DMS79 treated with DMSO at 0.1 percent for 48 hours (cell line): ENCODE results near the gene ZNF609.
"Not testable (repeated sequence)": the region's sequence is repeated elsewhere in the genome, so short reads cannot be mapped to it uniquely, and the experiment has no call there.

Experiments
- DNase-seq: peaks from one replicate; lab custom pipeline; 2025; lab: John Stamatoyannopoulos, UW

The ZNF609 gene

DNA sequence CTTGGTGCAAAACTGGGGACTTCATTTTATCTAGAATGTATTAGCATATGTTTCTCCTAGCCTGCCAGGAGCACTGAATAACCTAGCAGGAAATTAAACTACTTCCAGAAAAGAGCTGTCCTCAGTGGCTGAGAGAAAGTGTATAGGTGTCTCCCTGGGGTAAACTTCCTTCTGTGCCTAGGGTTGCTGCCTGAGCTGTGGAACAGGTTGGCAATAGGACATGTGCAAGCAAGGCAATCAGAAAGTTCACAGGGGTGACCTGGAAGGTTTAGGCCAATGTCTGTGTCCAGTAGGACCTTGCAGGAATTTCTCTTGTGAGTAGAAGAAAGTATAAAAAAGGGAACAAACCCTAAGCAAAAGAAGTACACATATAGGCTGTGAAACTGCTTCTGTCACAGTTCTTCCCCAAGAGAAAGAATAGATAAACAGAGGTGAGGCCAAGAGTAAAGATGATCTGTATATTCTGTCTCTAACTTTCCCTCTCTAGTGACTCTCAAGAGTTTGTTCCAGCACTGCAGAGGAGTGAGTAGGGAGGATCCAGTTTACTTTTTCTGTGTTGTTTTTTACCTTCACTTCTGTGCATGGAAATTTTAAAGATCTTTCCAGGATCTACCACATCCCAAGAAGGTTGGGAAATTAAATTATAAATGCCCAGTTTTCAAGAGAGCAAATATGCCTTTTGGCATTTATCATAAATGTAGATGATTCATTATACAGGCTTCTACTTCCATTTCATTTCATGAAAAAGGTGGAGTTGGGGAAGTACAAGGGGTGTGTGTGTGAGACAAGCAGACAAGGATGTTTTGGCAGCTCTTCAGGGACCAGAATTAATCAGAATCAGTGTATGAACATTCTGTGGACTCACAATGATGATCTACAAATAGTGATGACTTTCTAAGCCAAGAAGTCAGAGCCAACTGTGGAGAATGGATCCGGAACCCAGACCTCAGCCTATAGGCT is 159.8 kb downstream of the ZNF609 start:
- no peak for DNase-seq

- DNase-seq: no peak
Observed at GRCh38 chr15:64621056-64621455, 160.7 kb downstream of the ZNF609 start.

- DNase-seq: peak; percentile 12
Observed at GRCh38 chr15:64622410-64623260, 162.3 kb downstream of the ZNF609 start.

DNA sequence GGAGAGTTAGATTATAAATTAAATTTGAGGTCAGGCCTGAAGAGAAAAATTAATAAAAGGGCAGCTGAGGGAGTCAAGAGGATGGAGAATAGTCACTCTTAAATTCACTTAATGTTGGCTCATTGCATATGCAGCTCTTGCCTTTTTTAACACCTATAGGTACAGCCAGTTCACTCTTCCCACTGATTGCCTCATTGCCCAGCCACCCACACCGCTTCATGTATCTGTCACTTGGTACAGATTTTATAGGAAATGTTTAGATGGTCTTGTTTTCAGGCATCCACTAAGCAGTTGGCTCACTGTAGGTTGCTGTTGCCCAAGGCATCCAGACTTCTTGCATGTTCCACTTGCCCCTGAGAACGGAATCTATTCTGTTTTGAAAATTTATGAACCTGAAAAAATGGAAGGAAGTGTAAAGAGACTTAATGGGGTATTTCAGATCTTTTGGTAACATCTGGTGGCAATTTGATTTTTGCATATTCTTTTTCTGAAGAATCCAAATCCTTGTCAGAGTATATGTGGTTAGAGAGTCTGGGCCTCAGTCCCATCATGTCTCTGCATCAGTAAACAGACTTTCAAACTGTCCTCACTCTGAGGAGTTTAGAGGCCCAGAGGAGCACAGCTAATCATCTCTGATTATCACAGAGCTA is 163.1 kb downstream of the ZNF609 start:
- DNase-seq: no peak

- no peak for DNase-seq
Observed at GRCh38 chr15:64624242-64624641, 163.9 kb downstream of the ZNF609 start.

DNA sequence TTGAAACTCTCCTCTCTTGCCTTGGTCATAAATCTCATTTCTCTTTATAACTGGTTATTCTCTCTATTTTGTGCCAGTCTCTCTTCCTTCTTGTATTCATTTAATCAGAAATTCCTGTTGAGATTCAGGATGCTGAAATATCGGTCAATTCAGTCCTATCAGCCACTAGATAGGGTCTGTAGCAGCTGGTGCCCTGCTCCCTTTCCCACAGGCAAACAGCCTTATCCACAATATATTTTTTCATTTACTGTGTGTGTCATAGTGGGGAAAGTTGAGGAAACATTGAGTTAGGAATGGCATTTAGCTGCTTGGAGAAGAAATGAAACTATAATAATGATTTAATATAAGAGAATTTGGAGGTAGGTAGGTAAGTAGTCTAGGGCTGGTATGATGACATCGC is 168.7 kb downstream of the ZNF609 start:
- DNase-seq: no peak

GRCh38 chr15:64630396-64631107 is 170.2 kb downstream of the ZNF609 start:
- no peak for DNase-seq

- not testable (repeated sequence) for DNase-seq
Observed at GRCh38 chr15:64632639-64633038, 172.3 kb downstream of the ZNF609 start.

DNA sequence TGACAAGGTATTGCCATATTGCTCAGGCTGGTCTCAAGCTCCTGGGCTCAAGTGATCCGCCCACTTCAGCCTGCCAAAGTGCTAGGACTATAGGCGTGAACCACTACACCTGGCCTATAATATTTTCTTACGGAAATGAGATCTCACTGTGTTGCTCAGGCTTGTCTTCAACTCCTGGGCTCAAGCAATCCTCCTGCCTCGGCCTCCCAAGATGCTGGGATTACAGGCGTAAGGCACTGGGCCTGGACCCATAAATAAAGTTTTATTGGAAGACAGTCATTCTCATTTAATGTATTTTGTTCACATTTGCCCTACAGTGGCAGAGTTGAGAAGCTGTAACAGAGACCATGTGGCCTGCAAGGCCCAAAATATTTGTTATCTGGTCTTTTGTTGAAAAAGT is 173.0 kb downstream of the ZNF609 start:
- no peak for DNase-seq

DNA sequence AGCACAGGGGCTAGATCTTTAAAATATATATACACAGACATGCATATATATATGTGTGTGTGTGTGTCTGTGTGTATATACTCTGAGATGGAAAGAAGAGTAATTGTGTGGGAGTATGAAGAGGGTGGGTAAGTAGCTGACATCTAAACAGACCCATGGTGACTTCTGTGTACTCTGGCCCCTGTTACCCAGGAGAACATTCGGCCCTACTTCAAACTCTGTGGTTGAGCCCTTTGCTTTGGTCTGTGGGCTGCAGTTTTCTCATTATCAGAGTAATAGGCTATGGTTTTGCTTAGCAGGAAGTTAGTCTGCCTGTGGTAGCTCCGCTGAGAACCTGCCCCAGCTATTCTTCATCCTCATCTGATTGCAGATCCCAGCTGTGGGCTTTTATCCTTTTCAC is 173.6 kb downstream of the ZNF609 start:
- DNase-seq: no peak

GRCh38 chr15:64634576-64635498 is 174.5 kb downstream of the ZNF609 start:
- no peak for DNase-seq

DNA sequence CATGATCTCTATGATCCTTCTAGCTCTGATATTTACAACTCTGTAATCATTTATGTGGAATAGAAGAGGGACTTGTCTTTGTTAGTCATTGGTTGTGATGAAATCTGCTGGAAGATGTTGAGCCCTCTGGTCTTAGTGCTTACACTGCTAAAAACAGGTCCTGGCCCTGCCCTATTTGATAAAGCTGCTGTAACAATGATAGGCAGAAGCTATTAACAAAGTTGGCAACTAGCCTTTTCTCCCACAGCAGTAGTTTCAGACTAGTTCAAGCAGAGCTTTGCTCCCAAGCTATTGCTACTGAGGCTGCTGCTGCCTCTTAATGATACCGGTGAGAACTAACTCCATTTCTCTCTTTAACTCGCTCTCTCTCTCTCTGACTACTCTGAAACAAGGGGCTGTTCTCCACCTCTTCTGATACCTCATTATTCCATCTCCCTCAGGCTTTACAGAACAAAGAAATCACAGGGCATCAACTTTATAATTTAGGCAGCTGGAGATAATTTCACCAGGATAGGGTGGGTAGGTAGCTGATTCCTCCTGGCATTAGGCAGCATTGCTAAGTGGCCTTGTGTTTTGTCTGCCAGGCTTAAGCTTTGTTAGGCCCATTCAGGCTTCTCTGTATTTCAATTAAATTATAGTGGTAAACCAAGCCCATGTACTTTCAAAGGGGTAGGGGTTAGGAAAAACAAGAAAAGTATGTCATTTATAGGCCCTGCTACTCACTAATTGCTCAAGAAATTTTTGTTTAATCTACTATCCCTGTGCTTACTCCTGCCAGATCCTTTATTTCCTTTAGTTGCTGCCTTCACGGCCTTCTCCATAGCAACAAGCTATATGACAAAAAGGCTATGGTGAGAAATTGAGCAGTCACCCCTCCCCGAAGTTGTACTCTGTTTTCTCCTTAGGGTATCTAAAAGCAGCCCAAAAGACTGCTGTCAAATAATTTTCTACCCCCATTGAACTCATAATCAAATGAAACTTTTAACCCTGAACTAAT is 175.4 kb downstream of the ZNF609 start:
- peak; percentile 20 for DNase-seq

DNA sequence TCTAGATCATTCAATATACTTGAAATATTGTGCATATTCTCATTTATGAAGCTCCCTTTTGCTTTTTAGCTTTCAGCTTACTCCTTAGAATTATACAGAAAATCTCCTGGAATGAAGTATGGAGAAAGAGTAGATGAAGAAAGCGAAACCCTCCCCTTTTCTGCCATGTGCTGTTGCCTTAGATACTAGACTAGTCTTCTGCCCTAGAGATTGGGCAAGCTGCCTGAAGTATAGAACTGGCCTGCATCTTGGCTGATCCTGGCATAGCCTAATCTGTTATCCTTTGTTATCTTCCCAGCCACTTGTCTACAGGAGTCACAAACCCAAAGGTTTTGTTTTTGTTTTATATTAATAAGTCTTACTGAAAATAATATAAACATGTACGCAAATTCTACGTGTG is 176.2 kb downstream of the ZNF609 start:
- DNase-seq: no peak

DNA sequence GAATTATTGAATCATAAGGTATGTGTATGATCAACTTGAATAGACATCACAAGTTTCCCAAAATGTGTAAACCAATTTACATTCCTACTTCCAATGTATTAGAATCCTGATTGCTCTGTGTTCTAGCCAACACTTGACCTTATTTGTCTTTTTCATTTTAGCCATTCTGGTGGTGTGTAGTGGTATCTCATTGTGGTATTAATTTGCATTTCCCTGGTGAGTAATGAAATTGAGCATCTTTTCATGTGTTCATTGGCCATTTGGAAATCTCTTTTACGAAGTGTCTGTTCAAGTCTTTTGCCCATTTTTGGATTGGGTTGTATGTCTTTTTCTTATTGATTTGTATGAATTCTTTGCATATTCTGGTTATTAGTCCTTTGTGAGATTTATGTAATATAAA is 177.0 kb downstream of the ZNF609 start:
- DNase-seq: no peak

DNA sequence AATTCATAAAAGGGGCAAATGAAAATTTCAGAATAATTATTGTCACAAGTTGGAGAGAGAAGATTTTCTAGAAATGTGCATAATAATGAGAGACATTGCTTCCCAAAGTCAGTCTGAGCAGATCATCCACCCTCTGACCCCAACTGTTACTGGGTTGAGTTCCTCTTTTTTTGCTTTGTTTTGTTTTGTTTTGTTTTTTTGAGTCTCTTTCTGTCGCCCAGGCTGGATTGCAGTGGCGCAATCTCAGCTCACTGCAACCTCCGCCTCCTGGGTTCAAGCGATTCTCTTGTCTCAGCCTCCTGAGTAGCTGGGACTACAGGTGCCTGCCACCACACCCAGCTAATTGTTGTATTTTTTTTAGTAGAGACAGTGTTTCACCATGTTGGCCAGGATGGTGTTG is 179.4 kb downstream of the ZNF609 start:
- DNase-seq: not testable (repeated sequence)

DNA sequence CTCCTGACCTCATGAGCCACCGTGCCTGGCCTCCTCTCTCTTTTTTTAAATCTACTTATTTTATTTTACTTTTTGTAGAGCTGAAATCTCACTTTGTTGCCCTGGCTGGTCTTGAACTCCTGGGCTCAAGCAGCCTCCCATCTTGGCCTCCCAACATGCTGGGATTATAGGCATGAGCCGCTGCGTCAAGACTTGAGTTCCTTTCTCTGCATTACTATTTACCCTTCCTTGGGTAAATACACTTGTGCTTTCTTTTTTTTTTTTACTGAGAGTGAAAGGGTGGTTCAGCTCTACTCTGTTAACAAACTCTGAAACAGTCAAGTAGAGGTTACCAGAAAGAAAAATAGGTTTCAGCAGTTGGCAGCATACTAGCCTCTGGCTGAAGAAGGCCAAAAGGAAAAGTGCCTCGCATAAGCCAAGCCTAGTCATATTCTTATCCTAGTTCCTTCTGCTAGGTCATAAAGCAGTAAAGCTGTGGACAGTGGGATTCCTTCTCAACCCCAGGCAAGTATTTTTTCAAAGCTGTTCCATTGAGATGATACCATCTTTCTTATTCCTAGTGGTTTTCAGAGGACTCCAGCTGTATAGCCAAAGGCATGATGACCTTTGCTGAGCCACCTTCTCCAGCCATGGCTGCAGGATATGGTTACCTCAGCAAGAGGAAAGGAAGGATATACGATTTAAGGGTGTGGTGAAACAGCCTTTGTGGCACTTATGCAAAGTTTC is 179.9 kb downstream of the ZNF609 start:
- no peak for DNase-seq

DNA sequence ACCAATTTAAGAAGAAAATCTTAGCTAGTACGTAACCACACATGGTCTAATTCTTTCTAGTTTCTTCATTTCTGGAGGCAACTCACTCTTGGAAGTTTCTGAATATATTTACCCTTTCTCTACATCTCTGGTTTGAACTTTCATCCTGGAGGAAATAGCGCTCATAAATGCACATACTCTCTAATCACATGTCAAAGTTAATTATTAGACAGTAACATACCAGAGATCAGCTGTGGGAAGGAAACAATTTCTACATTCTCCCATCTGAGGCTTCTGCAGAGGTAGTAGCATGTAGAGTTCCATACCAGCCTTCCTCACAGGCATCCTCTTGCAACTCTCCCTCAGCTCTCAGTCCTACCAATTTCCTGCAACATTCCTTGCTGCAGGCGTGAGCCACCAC is 182.5 kb downstream of the ZNF609 start:
- DNase-seq: no peak

GRCh38 chr15:64643685-64644084 is 183.3 kb downstream of the ZNF609 start:
- no peak for DNase-seq

- not testable (repeated sequence) for DNase-seq
Observed at GRCh38 chr15:64644811-64645210, 184.4 kb downstream of the ZNF609 start.
